GM18909 (cell line): Measurements from ENCODE around the gene BBS1.
A peak's percentile ranks its signal among the peaks of the same experiment; 100 is the strongest.
"Not testable (repeated sequence)": the region's sequence is repeated elsewhere in the genome, so short reads cannot be mapped to it uniquely, and the experiment has no call there.

ENCODE experiments used
- ATAC-seq: cut with Tn5 transposase; IDR thresholded peaks from one replicate; pipeline ENCODE4 v1.9.1; 2021; ENCODE audit warnings: mild to moderate bottlenecking; ENCODE audit not compliant: unreplicated experiment, poor library complexity

The BBS1 gene

DNA sequence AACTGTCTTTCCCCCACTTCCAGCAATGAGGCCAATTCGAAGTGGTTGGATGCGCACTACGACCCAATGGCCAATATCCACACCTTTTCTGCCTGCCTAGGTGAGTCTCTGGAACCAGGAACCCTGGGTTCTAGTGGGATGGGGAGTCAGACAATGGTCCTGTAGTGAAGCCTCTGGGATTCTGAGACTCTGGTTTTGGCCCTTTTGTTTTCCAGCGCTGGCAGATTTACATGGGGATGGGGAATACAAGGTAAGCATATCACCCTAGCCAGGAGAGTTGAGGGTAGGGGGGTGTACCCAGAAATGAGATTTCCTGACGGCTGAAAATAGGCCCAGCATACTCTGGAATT lies 530 bp downstream of the BBS1 start:
- no peak for ATAC-seq

- no peak for ATAC-seq
These were observed 13.2 kb downstream of the BBS1 start for GRCh38 chr11:66523611-66524010.

- ATAC-seq = no peak
These were observed 14.0 kb downstream of the BBS1 start for GRCh38 chr11:66524304-66525040.

DNA sequence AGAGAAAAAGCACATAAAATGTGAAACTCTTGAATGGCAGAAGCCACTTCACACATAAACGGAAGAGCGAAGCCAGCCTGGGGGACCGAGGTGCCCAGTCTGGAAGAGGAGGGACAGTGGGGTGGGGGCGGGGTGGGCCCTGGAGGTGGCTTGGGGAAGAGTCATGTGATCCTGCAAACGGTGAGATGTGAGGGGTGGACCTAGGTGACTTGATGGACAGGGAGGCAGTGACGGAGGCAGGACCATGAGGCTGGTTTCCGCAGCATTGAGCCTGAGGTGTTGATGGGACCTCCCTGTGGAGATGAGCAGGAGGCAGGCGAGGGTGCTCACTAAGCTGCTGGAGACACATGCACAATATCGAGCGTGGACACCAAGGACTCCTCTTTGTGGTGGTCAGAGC lies 18.6 kb downstream of the BBS1 start:
- ATAC-seq = no peak

GRCh38 chr11:66529655-66530054 lies 19.2 kb downstream of the BBS1 start:
- ATAC-seq = no peak

DNA sequence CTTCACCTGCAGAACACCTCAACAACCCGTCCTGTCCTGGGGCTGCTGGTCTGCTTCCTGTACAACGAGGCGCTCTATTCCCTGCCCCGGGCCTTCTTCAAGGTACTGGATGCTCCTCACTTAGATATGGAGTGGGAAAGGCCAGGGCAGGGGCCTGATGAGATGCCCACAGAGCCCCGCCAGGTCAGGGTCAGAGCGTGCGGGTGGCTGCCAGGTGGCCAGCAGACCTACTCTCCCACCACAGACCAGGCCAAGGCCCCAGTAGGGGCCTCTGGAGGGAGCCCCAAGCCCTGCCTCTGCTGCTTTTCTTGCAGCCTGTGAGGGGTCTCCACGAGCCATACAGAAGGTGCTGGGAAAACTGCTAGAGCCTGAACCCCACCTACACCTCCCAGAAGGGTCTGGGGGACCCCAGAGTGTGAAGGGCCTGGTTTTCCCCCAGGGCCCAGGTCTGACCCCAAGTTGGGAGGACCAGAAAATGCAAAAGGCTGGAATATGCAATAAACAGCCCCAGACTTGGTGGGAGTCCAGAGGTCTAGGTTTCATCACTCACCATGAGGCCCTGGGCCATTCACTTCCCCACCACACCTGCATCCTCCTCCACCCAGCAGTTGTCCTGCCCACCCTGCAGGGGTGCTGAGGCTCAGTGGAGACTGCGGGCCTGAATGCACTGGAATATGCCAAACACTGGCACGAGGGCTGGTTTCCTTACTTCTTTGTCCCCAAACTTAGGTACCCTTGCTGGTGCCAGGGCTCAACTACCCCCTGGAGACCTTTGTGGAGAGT lies 20.7 kb downstream of the BBS1 start:
- ATAC-seq = no peak

DNA sequence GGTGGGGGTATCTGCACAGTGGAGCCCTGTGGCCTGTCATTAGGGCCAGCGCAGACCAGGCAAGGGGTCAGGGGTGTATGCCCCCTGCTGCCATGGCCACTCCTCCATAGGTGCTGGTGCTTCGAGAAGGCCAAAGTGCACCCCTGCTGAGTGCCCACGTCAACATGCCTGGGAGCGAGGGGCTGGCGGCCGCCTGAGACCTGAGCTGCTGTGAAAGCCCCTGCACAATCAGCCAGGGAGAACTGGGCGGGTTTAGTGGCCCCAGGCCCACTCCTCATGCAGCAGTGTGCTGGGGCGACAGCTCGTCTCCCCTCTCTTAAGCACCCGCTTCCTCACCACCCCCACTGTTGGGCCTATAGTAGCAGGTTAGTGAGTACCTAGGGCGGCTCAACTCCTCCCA lies 21.4 kb downstream of the BBS1 start:
- ATAC-seq = no peak

GRCh38 chr11:66532784-66533183 lies 22.3 kb downstream of the BBS1 start:
- ATAC-seq = no peak

GRCh38 chr11:66539170-66539869 lies 28.9 kb downstream of the BBS1 start:
- no peak for ATAC-seq

DNA sequence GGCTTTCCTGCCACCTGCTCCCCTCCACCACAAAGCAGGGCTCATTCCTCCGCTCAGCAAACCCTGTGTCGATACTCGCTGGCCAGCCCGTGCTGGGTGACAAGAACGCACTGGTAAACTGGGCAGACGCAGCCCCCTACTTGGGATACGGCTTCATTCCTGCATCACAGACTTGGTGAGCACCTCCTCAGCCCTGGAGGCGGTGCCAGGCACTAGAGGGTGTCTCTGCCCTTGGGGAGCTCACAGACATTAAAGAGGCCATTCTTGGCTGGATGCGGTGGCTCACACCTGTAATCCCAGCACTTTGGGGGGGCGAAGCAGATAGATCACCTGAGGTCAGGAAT lies 29.4 kb downstream of the BBS1 start:
- ATAC-seq = no peak

DNA sequence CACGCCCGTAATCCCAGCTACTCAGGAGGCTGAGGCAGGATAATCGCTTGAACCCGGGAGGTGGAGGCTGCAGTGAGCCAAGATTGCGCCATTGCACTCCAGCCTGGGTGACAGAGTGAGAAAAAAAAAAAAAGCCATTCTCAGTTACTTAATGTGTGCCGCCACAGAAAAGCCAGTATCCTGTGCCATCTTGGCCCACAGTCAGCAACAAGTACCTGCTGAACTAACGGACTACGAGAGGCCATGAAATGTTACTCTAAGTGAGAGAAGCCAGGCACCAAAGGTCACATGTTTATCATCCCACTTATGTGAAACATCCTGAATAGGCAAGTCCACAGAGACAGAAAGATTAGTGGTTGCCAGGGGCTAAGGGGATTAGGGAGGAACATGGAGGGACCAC lies 30.2 kb downstream of the BBS1 start:
- not testable (repeated sequence) for ATAC-seq

GRCh38 chr11:66541892-66542291 lies 31.5 kb downstream of the BBS1 start:
- no peak for ATAC-seq

- ATAC-seq = no peak
These were observed 31.9 kb downstream of the BBS1 start for GRCh38 chr11:66542362-66542761.

GRCh38 chr11:66543263-66544107 lies 33.0 kb downstream of the BBS1 start:
- ATAC-seq = peak; percentile 36

- ATAC-seq = not testable (repeated sequence)
These were observed 34.5 kb downstream of the BBS1 start for GRCh38 chr11:66544952-66545351.

- ATAC-seq = peak; percentile 80
These were observed 35.4 kb downstream of the BBS1 start, which contains the start of gene ZDHHC24 for GRCh38 chr11:66545701-66546367. TSS of gene ZDHHC24 (minus strand) at chr11:66546048. CDS start at chr11:66546003, 45 bp downstream.

- ATAC-seq = no peak
These were observed 36.0 kb downstream of the BBS1 start, which contains the start of gene ACTN3 for GRCh38 chr11:66546368-66546965. TSS of gene ACTN3 (plus strand) at chr11:66546903. CDS start at chr11:66546938, 35 bp downstream.

DNA sequence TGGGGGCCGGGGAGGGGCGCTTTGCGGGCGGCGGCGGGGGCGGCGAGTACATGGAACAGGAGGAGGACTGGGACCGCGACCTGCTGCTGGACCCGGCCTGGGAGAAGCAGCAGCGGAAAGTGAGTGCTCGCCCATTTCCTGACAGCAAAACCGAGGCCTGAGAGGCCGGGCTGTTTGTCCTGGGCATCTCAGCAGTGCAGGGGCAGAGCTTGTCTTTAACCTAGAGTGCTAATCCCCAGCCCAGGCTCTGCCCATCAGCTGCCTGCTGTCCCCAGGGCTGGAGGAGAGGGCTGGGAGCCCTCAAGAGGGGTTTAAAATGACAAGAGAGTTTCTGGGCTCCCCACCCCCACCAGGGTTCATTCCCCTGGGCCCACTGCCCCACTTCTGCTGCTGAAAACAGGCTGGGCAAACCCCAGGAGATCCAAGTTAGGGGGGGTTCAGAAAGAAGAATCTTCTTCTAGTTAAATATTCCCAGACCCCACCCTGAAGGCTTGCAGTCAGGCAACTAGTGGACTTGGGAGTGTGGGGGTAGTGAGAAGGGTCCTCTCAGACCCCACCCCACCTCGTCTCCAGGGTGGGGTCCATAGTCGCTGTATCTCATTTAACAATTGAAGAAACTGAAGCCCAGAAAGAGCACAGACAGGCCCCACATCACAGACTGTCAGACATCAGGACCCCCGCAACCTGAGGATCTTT lies 36.7 kb downstream of the BBS1 start:
- no peak for ATAC-seq

DNA sequence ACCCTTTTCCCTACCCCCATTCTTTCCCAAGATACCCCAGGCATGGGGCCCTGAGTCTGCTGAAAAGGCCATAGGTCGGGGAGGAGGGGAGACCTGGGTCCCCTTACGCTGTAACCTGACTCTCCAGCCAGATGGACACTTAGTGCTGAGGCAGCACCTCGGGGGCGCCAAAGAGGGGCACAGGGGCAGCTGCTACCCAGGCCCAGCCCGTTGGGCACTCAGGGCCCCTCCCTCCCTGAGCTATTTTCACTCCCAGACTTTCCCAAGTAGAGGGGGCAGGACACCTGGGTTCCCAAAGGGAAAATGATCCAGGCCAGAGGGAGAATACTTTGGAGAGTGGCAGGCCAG lies 37.2 kb downstream of the BBS1 start:
- ATAC-seq = no peak
